GM23338 (cell line): Measurements from ENCODE around the gene GRID2. TPM values are rescaled to one million over a fixed set of nuclear protein-coding genes. Genes with fewer than 3 reads are reported as not detected.

Experiments
- ATAC-seq: fragments of 200-7000 bp; cut with Tn5 transposase; 3 replicates; pipeline ENCODE4 v1.9.1; 2020
- DNase-seq: peaks from one replicate; pipeline ENCODE4 v3.0.0-alpha.2; 2015; ENCODE audit warnings: low spot score
- H2AFZ ChIP-seq: fragments of 200-600 bp; sonication (generic); 2 replicates; pipeline ENCODE4 v1.8.0; 2016; ENCODE audit warnings: antibody characterized with exemption, mild to moderate bottlenecking, moderate library complexity
- H3F3A ChIP-seq: fragments of 200-600 bp; sonication (generic); replicated peaks from 2 replicates; pipeline ENCODE4 v1.8.0; 2017; ENCODE audit warnings: antibody characterized with exemption, mixed run types, low read depth
- H3K27ac ChIP-seq: fragments of 200-600 bp; sonication (generic); 2 replicates; pipeline ENCODE4 v1.6.1; 2016; ENCODE audit warnings: low read depth
- H3K27me3 ChIP-seq: fragments of 200-600 bp; sonication (generic); 2 replicates; pipeline ENCODE4 v1.8.0; 2016; ENCODE audit warnings: mild to moderate bottlenecking, mixed run types, moderate library complexity; ENCODE audit not compliant: insufficient read depth
- H3K36me3 ChIP-seq: fragments of 200-600 bp; sonication (generic); 2 replicates; pipeline ENCODE4 v1.8.0; 2016; ENCODE audit warnings: mild to moderate bottlenecking; ENCODE audit not compliant: insufficient read depth
- H3K4me1 ChIP-seq: fragments of 200-600 bp; sonication (generic); 2 replicates; pipeline ENCODE4 v1.8.0; 2016; ENCODE audit warnings: mild to moderate bottlenecking, moderate library complexity; ENCODE audit not compliant: insufficient read depth
- H3K4me2 ChIP-seq: fragments of 200-600 bp; sonication (generic); 2 replicates; pipeline ENCODE4 v1.7.1; 2017; ENCODE audit warnings: mixed run types
- H3K4me3 ChIP-seq: fragments of 200-600 bp; sonication (generic); 2 replicates; pipeline ENCODE4 v1.6.1; 2016; ENCODE audit warnings: mixed run types
- H3K79me2 ChIP-seq: fragments of 200-600 bp; sonication (generic); replicated peaks from 2 replicates; pipeline ENCODE4 v1.8.0; 2017; ENCODE audit warnings: mild to moderate bottlenecking; ENCODE audit not compliant: insufficient read depth
- H3K9me2 ChIP-seq: fragments of 200-600 bp; sonication (generic); 2 replicates; pipeline ENCODE4 v1.8.0; 2017; ENCODE audit not compliant: insufficient read depth
- H4K20me1 ChIP-seq: fragments of 200-600 bp; sonication (generic); replicated peaks from 2 replicates; pipeline ENCODE4 v1.8.0; 2017; ENCODE audit warnings: mild to moderate bottlenecking; ENCODE audit not compliant: insufficient read depth
- H3K27ac Mint-ChIP-seq: 2 replicates; pipeline ENCODE4 v1.8.0; 2020; ENCODE audit warnings: inconsistent platforms, mild to moderate bottlenecking, moderate library complexity, mixed read lengths
- H3K27me3 Mint-ChIP-seq: 3 replicates; pipeline ENCODE4 v1.8.0; 2022; ENCODE audit warnings: low read depth, mild to moderate bottlenecking, moderate library complexity, mixed read lengths, inconsistent platforms; ENCODE audit not compliant: insufficient read depth, poor library complexity
- H3K36me3 Mint-ChIP-seq: 3 replicates; pipeline ENCODE4 v1.8.0; 2021; ENCODE audit warnings: low read depth, mild to moderate bottlenecking, inconsistent platforms, moderate library complexity, mixed read lengths
- H3K4me1 Mint-ChIP-seq: 3 replicates; pipeline ENCODE4 v1.8.0; 2020; ENCODE audit warnings: mild to moderate bottlenecking, inconsistent platforms, mixed read lengths
- H3K4me3 Mint-ChIP-seq: 3 replicates; pipeline ENCODE4 v1.8.0; 2021; ENCODE audit warnings: moderate library complexity, mild to moderate bottlenecking, inconsistent platforms, mixed read lengths
- H3K9me3 Mint-ChIP-seq: 3 replicates; pipeline ENCODE4 v1.8.0; 2020; ENCODE audit warnings: moderate library complexity, mild to moderate bottlenecking, inconsistent platforms, mixed read lengths
- CREB1 ChIP-seq: fragments of 250-450 bp; sonication (Bioruptor Pico); IDR thresholded peaks from 2 replicates; pipeline ENCODE4 v1.5.0; 2020; ENCODE audit warnings: low read depth, mild to moderate bottlenecking, moderate library complexity
- EZH2 ChIP-seq: fragments of 200-600 bp; sonication (generic); IDR thresholded peaks from one replicate; pipeline ENCODE4 v1.8.0; 2017; ENCODE audit warnings: antibody characterized with exemption, mild to moderate bottlenecking, low read depth; ENCODE audit not compliant: unreplicated experiment
- EZH2phosphoT487 ChIP-seq: fragments of 200-600 bp; sonication (generic); IDR thresholded peaks from one replicate; pipeline ENCODE4 v1.8.1; 2018; ENCODE audit warnings: antibody characterized with exemption; ENCODE audit not compliant: unreplicated experiment
- JUNB ChIP-seq: IDR thresholded peaks from one replicate; pipeline ENCODE4 v1.6.1; 2016; ENCODE audit warnings: antibody characterized with exemption; ENCODE audit not compliant: unreplicated experiment
- NANOG ChIP-seq: IDR thresholded peaks from 2 replicates; pipeline ENCODE4 v1.6.1; 2016; ENCODE audit warnings: antibody characterized with exemption, borderline replicate concordance
- POLR2AphosphoS5 ChIP-seq: IDR thresholded peaks from 2 replicates; pipeline ENCODE4 v1.6.1; 2016; ENCODE audit warnings: antibody characterized with exemption, low read depth
- STAT1 ChIP-seq: IDR thresholded peaks from one replicate; pipeline ENCODE4 v1.6.1; 2016; ENCODE audit warnings: antibody characterized with exemption; ENCODE audit not compliant: unreplicated experiment
- ZNF114 ChIP-seq: fragments of 250-450 bp; sonication (Bioruptor Pico); IDR thresholded peaks from 2 replicates; pipeline ENCODE4 v1.5.0; 2020; ENCODE audit warnings: mild to moderate bottlenecking, moderate library complexity
- ZNF331 ChIP-seq: fragments of 250-450 bp; sonication (Bioruptor Pico); IDR thresholded peaks from 2 replicates; pipeline ENCODE4 v1.5.0; 2020; ENCODE audit warnings: low read depth, mild to moderate bottlenecking, moderate library complexity
- polyA plus RNA-seq: library from polyadenylated mRNA; unstranded; fragments of >200 nt; fragmentation: Nextera tagmentation; extraction: Ambion mirVana; gene quantifications from 2 replicates; pipeline ENCODE4 v1.2.1, GENCODE V29; 2016
- total RNA-seq: library from RNA; depleted of rRNA; stranded (reverse); fragments of >200 nt; shearing (Covaris generic); gene quantifications from 2 replicates; pipeline ENCODE4 v1.2.3, GENCODE V29; 2014
- TF ChIP-seq, protein P1 (sequence below), 2 experiments: fragments of 200-600 bp in 1 of 2; sonication (generic) in 1 of 2; conservative IDR thresholded peaks; 2 replicates each; pipeline versions ENCODE4 v1.5.1 to v1.6.1; 2016 to 2017; ENCODE audit warnings: antibody characterized with exemption in 2 of 2, low read depth in 2 of 2, mild to moderate bottlenecking in 2 of 2, moderate library complexity in 1 of 2
- TF ChIP-seq, protein P2 (sequence below): fragments of 250-450 bp; sonication (Bioruptor Pico); IDR thresholded peaks from 2 replicates; pipeline ENCODE4 v1.5.0; 2020; ENCODE audit warnings: mild to moderate bottlenecking, moderate library complexity
- TF ChIP-seq, protein P3 (sequence below): IDR thresholded peaks from one replicate; pipeline ENCODE4 v1.6.1; 2018; ENCODE audit warnings: antibody characterized with exemption; ENCODE audit not compliant: unreplicated experiment
- TF ChIP-seq, protein P4 (sequence below): IDR thresholded peaks from 2 replicates; pipeline ENCODE4 v1.6.1; 2016; ENCODE audit warnings: antibody characterized with exemption

GRID2 gene
- total and polyA plus RNA-seq, 2 experiments from 2014 or later, result 19.9 to 65.4 TPM

DNA sequence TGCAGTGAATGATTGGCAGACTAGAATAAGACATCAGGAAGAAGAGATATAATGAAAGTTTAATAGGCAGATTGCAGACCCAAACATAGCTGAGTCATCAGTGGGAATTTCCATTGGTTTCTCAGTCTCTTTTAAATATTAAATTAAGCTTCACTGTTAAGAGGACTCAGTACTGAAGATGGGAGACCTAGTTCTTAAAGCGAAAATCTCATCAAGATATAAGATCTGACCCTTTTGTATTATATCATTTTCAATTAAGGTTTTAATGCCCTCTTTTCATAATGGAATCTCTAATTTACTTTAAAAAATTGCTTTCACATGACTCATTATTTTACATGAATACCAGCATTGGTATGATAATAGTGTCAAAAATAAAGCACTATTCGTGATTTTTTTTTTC, 1355.9 kb downstream of the GRID2 start:
- Mint-ChIP-seq H3K36me3 (peaks cover 3% of the 10 kb centered on the region; the same call in 1 of the 3 replicates), H3K9me3 (no peaks in the 10 kb centered on the region), H3K4me3 (no peak overlapping the region), H3K4me1 (peaks cover 21% of the 10 kb centered on the region; the same call in 2 of the 3 replicates), H3K27ac (peak overlapping the region; percentile 82), H3K27me3 (no peaks in the 10 kb centered on the region)
- H3K4me3 ChIP-seq, result no peak overlapping the region
- no peak overlapping the region for H3K4me2 ChIP-seq
- no peaks in the 10 kb centered on the region for H3K79me2 ChIP-seq
- H3K27ac ChIP-seq, result no peak overlapping the region
- H3K4me1 ChIP-seq, result peaks cover 18% of the 10 kb centered on the region
- DNase-seq (no peak), ATAC-seq (no peak)
- no peak for TF ChIP-seq STAT1
- TF ChIP-seq EZH2, result no peak
- TF ChIP-seq, protein P1, sequence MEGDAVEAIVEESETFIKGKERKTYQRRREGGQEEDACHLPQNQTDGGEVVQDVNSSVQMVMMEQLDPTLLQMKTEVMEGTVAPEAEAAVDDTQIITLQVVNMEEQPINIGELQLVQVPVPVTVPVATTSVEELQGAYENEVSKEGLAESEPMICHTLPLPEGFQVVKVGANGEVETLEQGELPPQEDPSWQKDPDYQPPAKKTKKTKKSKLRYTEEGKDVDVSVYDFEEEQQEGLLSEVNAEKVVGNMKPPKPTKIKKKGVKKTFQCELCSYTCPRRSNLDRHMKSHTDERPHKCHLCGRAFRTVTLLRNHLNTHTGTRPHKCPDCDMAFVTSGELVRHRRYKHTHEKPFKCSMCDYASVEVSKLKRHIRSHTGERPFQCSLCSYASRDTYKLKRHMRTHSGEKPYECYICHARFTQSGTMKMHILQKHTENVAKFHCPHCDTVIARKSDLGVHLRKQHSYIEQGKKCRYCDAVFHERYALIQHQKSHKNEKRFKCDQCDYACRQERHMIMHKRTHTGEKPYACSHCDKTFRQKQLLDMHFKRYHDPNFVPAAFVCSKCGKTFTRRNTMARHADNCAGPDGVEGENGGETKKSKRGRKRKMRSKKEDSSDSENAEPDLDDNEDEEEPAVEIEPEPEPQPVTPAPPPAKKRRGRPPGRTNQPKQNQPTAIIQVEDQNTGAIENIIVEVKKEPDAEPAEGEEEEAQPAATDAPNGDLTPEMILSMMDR (conservative IDR thresholded peaks at IDR 0.05; ENCODE audit: low read depth in 2 of 2), result no peak
- no peak for TF ChIP-seq NANOG
- no peak for TF ChIP-seq POLR2AphosphoS5
- TF ChIP-seq, protein P2, sequence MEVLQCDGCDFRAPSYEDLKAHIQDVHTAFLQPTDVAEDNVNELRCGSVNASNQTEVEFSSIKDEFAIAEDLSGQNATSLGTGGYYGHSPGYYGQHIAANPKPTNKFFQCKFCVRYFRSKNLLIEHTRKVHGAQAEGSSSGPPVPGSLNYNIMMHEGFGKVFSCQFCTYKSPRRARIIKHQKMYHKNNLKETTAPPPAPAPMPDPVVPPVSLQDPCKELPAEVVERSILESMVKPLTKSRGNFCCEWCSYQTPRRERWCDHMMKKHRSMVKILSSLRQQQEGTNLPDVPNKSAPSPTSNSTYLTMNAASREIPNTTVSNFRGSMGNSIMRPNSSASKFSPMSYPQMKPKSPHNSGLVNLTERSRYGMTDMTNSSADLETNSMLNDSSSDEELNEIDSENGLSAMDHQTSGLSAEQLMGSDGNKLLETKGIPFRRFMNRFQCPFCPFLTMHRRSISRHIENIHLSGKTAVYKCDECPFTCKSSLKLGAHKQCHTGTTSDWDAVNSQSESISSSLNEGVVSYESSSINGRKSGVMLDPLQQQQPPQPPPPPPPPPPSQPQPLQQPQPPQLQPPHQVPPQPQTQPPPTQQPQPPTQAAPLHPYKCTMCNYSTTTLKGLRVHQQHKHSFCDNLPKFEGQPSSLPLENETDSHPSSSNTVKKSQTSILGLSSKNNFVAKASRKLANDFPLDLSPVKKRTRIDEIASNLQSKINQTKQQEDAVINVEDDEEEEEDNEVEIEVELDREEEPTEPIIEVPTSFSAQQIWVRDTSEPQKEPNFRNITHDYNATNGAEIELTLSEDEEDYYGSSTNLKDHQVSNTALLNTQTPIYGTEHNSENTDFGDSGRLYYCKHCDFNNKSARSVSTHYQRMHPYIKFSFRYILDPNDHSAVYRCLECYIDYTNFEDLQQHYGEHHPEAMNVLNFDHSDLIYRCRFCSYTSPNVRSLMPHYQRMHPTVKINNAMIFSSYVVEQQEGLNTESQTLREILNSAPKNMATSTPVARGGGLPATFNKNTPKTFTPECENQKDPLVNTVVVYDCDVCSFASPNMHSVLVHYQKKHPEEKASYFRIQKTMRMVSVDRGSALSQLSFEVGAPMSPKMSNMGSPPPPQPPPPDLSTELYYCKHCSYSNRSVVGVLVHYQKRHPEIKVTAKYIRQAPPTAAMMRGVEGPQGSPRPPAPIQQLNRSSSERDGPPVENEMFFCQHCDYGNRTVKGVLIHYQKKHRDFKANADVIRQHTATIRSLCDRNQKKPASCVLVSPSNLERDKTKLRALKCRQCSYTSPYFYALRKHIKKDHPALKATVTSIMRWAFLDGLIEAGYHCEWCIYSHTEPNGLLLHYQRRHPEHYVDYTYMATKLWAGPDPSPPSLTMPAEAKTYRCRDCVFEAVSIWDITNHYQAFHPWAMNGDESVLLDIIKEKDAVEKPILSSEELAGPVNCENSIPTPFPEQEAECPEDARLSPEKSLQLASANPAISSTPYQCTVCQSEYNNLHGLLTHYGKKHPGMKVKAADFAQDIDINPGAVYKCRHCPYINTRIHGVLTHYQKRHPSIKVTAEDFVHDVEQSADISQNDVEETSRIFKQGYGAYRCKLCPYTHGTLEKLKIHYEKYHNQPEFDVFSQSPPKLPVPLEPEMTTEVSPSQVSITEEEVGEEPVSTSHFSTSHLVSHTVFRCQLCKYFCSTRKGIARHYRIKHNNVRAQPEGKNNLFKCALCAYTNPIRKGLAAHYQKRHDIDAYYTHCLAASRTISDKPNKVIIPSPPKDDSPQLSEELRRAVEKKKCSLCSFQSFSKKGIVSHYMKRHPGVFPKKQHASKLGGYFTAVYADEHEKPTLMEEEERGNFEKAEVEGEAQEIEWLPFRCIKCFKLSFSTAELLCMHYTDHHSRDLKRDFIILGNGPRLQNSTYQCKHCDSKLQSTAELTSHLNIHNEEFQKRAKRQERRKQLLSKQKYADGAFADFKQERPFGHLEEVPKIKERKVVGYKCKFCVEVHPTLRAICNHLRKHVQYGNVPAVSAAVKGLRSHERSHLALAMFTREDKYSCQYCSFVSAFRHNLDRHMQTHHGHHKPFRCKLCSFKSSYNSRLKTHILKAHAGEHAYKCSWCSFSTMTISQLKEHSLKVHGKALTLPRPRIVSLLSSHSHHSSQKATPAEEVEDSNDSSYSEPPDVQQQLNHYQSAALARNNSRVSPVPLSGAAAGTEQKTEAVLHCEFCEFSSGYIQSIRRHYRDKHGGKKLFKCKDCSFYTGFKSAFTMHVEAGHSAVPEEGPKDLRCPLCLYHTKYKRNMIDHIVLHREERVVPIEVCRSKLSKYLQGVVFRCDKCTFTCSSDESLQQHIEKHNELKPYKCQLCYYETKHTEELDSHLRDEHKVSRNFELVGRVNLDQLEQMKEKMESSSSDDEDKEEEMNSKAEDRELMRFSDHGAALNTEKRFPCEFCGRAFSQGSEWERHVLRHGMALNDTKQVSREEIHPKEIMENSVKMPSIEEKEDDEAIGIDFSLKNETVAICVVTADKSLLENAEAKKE (CRISPR knock-in tag), result no peak
- no peak for TF ChIP-seq EZH2phosphoT487
- no peak for TF ChIP-seq CREB1 (CRISPR knock-in tag)
- TF ChIP-seq, protein P3, sequence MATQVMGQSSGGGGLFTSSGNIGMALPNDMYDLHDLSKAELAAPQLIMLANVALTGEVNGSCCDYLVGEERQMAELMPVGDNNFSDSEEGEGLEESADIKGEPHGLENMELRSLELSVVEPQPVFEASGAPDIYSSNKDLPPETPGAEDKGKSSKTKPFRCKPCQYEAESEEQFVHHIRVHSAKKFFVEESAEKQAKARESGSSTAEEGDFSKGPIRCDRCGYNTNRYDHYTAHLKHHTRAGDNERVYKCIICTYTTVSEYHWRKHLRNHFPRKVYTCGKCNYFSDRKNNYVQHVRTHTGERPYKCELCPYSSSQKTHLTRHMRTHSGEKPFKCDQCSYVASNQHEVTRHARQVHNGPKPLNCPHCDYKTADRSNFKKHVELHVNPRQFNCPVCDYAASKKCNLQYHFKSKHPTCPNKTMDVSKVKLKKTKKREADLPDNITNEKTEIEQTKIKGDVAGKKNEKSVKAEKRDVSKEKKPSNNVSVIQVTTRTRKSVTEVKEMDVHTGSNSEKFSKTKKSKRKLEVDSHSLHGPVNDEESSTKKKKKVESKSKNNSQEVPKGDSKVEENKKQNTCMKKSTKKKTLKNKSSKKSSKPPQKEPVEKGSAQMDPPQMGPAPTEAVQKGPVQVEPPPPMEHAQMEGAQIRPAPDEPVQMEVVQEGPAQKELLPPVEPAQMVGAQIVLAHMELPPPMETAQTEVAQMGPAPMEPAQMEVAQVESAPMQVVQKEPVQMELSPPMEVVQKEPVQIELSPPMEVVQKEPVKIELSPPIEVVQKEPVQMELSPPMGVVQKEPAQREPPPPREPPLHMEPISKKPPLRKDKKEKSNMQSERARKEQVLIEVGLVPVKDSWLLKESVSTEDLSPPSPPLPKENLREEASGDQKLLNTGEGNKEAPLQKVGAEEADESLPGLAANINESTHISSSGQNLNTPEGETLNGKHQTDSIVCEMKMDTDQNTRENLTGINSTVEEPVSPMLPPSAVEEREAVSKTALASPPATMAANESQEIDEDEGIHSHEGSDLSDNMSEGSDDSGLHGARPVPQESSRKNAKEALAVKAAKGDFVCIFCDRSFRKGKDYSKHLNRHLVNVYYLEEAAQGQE, result no peak
- TF ChIP-seq, protein P4, sequence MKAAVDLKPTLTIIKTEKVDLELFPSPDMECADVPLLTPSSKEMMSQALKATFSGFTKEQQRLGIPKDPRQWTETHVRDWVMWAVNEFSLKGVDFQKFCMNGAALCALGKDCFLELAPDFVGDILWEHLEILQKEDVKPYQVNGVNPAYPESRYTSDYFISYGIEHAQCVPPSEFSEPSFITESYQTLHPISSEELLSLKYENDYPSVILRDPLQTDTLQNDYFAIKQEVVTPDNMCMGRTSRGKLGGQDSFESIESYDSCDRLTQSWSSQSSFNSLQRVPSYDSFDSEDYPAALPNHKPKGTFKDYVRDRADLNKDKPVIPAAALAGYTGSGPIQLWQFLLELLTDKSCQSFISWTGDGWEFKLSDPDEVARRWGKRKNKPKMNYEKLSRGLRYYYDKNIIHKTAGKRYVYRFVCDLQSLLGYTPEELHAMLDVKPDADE, result no peak
- TF ChIP-seq ZNF114 (CRISPR knock-in tag), result no peak
- no peak for TF ChIP-seq ZNF331
- no peak for TF ChIP-seq JUNB
- no peaks in the 10 kb centered on the region for H3K9me2 ChIP-seq
- no peaks in the 10 kb centered on the region for H4K20me1 ChIP-seq
- no peaks in the 10 kb centered on the region for H3F3A ChIP-seq
- no peaks in the 10 kb centered on the region for H3K27me3 ChIP-seq
- no peak overlapping the region for H2AFZ ChIP-seq
- no peaks in the 10 kb centered on the region for H3K36me3 ChIP-seq
